Left hindlimb (tissue), 1 donor: ENCODE measurements around the gene CDH4.

Experiments
- DNase-seq: peaks from one replicate; pipeline ENCODE4 v3.0.0-alpha.2; 2018

CDH4 gene

DNA sequence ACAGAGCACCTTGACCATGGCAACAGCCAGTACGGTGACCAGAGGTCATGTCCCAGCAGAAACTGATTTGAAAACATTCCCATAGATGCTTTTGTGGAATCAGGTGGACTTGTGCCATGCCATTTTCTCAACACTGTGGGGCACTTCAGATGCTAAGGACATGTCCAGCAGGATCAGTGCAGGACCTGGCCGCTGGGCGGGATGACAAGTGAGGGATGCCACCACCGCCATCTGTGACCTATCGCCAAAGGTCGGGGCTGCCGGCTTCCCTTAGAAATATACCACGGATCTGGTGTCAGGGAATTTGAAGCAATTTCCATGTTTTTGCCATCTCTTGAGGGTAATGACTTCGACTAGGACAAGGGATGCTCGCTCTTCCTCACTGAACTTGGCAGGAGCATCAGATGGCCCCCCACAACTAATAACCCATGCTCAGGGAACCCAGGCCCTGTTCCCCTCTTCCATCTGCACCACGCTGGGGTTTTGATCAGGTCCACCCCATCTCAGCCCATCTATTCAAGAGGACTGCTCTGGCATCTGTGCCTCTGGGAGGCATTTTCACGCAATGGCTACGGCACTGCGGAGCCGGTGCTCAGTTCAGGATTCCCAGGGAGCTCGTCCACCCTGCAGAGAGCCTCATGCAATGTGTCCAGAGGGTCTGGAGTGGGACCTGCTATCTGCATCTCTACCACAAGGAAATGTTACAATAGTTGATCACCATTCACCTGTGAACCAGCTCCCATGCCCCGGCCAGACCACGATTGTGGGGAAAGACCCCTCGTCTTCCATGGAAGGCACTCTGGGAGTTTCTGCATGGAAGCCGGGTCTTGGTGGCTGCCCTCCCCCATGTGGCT lies 511.1 kb downstream of the CDH4 start:
- no peak for DNase-seq

DNA sequence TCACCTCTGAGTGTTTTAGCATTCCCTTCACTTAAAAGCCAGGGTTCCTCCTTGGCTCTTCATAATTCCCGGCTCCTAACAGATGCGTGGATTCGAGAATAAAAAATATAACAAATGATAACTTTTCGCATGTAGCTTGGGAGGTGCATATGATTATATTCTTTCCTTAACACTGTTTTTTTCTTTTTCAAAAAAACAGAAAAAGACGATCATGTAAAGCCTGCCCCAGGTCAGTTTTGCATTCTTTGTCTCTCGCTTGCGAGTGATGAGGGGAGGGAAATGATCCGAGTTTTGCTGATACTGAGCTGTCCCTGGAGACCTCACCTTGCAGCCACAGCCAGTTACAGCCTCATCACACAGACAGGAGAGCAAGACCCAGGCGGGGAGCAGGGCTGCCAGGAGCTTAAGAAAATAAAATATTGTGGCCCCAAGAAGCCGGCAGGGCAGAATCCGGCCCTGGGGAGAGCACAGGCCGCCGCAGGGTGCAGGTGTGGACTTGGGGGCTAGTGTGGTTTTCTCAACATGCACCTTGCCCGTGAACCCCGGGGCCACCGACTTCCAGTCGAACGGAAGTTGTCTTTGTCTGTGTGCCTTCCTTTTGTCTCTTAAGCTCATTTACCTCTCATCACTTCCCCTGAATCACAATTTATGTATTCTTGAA lies 511.8 kb downstream of the CDH4 start:
- DNase-seq, result no peak

DNA sequence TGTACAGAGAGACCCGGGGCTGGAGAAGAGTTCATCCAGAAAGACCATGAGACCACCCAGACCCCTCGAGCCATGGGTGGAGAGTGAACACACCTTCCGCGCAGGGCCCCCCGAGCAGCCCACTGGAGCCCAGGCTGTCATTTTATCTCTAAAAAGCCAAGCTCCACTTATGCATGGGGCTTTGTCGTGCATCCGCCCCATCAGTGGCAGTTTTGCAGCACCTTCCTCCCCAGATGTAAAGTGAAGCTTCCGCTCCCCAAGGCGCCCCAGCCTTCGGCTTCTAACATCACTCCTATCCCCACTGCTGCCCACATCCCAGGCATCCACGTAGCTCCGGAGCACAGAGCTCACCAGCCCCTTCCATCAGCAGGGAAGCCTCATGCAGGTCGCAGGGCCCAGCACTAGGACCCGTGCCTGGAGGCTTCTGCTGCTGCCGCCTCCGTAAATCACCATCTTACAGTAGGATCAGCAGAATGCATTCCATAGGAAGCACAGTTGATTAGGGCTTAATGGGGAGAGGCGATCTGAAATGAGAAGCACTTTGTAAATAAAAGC lies 512.5 kb downstream of the CDH4 start:
- DNase-seq, result no peak

DNA sequence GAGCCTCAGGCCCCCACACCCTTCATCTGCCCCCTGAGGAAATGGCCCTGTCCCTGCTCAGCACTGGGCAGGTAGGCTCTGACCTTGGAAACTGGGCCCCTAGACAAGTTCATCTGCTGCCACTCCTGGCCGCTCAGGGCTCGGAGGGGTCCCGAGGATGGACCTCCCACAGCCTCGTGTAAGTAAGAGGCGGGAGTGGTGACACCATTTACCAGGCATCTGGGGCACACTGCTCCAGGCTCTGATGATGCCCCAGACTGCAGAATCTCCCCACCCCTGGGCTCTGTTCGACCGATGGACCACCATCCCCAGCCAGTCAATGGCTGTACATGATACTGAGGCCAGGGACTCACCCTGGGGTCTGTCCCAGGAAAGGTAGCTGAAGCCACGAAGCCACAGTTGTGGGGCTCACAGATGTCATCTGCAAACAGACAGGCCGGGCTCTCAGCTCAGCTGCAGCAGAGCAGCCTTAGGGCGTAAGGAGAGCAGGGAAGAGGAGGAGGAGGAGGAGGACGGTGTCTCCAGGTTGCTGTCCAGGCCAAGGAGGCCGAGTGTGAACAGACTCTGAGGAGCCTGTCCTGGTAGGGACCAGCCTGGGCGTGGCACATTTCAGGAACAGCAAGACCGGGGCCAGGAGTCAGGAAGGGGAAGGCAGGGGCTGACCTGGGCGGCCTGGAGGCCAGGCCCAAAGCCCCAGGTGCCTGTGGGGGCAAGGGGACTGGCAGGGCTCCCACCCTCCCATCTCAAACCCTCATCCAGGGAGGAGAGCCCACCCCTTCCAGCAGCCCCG lies 513.2 kb downstream of the CDH4 start:
- DNase-seq, result no peak

DNA sequence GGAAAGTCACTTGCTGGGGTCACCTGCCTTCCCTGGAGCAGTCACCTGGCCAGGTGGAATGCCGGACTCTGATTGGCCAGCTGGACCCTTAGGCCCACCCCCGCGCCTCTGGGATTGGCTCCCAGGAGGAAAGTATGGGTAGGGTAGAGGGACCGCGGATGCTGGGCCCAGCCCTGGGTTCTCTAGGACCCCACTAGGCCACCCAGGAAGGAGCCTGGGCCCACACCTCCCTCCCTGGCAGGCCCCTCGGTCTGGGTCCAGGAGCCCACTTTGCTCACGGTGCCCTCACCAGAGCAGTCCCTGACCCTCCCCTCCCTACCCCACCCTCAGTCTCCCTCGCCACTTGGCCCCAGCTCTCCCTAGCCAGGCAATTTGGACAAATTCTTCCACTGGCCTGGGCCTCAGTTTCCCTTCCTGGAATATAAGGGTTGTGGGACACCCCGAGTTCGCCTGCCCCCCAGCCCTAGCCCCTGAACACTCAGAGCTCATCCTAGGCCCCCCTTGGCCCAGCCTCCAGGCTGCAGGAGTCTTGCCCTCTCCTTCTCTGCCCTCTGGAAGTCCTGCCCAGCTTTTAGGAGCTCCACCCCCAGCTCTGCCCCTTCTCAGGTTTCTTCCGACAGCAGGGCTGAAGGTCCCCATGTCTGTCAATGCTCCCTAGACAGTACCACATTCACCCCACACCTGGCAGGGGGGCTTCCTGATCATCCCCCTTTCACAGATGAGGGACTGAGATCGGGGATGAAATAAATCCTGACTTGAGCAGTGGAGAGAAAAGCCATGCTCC lies 514.0 kb downstream of the CDH4 start:
- no peak for DNase-seq

DNA sequence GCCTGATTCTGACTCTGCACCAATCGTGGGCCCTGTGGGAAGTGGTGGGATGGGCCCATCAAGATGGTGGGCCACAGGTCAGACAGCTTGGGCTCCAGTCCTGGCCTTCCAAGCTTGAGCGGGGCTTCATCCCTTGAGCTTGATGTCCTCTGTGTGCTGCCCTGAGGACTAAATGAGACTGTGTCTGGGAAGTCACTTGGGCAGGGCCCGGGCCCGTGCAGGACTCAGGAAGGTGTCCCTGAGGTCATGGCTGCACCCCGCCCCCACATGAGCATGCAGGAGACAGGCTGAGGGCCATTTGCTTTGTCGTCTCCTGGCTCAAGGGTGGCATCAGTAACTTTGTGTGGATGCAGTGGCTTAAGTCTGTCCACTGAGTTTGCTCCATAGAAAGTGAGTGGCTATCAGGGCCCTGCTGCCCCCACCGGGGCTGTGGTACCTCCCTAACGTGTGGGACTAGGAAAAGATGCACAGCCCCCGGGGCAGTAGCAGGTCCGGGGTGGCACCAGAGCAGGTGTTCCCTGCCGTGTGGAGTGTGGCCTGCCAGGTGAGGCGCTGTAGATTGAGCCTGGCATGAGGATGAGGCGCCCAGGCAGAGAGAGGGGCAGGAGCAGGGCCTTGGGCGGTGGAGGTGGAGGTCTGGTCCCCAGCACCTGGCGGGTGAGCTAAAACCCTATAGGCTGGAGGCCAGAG lies 515.0 kb downstream of the CDH4 start:
- DNase-seq, result no peak

DNA sequence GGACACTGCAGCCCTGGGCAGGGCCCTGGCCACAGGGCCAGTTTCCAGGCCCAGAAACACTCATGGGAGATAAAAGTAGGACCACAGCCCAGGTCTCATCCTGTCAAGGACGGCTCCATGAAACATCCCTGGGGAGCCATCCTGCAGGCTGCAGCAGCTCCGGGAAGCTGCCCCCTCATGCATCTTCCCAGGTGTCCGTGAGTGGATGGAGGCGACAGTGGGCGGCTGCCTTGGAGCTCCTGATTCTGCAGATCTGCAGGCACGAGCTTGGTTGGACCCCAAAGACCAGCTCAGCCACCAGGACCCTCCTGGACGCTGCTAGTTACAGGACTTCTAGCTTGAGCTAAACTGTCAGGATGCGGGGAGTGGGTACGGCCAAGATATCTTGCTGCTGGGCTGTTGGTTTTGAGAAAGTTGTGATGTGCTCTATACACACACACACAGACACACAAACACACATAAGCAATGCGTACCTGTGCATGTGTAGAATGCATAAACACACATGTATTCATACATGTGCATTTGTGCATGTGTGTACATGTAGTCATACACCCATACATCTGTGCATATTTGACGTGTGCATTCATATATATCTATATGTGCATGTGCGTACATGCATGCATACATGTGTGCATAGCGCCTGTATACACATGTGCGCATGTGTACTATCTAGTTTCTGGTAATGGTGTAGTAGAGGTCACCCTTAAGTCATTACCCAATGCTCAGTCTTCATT lies 515.9 kb downstream of the CDH4 start:
- DNase-seq, result no peak

DNA sequence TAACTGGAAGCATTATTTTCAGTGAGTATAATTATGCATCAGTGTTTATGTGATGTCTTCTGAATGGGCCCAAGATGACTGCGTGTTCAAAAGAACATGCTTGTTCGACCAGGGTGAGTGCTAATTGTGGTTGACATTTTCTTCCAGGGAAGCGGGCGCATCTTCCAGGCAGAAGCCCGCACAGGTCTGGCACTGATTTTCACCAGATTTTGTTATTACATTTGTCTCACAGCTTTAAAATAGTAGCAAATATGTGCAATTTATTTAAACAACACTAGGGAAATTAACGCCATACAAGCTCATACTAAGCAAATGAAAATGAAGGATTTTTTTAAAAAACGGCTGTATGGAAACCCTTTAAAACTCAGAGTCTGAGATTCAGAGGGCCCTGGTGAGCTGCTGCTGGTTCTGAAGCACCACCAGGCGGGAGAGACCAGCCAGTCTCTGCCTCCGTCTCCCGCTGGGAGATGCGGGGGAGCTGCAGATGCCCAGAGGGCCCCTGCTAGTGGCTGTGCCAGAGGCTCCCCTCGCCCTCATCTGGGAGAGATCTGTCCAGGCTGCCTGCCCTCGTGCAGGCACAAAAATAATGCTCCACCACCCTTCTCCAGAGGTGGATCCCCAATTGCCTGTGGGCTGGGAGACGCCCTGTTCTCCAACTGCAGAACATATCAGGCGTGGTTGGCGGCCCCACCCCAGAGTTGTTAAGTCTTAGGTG lies 516.7 kb downstream of the CDH4 start:
- DNase-seq, result no peak

DNA sequence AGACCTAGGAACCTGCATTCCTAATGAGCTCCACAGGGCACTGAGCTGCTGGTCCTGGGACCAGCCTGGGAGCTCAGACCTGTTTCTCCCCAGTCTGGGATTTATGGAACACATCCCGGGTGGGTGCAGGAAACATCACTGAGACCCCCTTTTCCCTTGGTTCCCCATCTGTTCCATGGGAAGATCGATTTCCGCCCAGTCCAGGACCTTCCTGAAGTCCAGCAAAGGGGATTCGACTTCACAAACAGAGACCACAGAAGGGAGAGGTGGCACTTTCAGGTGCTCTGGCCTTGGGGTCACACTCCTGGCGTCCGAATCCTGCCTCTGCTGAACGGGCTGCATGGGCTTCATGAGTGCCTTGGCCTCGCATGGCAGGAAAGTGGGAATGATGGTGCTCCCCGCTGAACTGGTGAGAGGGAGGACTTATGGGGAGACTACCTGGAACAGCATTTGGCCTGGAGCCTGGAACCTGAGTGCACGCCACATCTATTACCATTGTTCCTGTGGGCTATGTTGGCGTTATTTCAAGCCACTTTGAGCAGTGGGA lies 517.3 kb downstream of the CDH4 start:
- no peak for DNase-seq

DNA sequence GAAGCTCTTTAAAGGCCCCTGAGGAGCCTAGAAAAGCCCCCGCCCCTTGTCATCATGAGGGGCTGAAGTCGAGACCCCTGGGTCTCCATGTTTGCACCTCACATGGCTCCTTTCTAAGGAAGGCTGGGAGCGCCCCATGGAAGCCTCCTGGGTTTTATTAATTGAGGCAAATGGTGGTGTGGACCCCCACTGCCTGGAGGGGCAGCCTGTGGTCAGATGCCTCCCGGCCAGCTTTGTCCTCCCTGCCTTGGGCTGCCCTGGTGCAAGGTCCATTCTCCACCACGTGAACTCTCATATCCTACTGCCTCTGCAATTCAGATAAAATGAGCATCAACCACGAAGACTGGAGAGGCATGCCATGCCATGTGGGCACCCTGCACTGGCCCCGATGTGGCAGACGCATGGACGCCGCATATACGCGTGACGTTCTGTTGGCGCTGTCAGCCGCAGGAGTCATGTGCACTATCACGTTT lies 518.1 kb downstream of the CDH4 start:
- no peak for DNase-seq

DNA sequence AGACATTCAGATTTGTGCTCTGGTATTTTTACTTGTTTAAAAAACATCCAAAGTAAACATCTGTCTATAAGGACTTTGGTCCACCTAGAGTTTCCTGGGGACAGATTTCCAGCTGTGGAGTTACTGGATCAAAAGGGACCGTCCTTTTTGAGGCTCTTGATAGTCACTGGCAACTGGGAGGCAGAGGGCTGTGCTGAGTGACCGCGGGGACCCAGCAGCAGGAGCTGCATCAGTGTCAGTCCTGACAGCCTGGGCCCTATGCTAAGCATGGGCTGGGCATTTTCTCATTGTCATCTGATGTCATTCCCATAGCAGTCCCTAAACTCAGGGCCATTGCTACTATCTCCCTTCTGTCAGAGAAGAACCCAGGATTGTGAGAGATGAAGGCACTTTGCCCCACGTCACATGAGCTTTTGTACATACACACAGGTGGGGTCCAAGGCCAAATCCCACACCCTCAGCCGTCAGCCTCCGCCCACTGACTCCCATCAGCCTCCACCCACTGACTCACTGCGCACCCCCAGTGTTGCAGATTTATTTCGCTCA lies 519.8 kb downstream of the CDH4 start:
- DNase-seq, result no peak

DNA sequence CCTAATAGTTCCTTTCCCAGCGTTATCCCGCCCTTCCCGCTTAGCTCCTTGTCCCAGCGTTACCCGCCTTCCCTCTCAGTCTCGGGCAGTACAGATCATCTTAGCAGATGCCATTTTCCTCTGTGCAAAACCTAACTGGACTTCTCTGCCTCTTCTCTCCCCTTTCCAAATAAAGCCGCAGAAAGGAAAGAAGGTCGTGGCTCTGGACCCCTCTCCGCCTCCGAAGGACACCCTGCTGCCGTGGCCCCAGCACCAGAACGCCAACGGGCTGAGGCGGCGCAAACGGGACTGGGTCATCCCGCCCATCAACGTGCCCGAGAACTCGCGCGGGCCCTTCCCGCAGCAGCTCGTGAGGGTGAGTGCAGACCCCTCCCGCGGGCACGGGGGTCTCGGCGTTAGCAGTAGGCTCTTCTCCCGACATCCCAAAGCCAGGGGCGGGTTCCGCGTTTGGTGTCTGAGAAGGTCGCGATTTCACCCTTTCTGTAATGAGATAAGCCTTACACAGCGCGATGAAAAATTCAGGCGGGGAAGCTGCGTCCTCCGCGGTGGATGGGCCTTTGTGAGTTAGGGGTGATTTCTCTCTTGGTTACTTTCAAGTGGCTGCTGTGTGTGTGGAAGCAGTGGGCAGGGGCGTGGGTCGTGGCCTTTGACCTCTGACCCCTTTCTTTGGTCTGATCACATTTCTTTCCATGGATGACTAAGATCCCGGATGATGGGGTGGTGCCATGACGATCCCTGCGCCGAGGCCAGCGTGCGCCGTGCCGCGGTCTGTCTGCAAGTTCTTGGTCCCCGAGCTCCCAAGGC lies 521.0 kb downstream of the CDH4 start:
- DNase-seq, result no peak

DNA sequence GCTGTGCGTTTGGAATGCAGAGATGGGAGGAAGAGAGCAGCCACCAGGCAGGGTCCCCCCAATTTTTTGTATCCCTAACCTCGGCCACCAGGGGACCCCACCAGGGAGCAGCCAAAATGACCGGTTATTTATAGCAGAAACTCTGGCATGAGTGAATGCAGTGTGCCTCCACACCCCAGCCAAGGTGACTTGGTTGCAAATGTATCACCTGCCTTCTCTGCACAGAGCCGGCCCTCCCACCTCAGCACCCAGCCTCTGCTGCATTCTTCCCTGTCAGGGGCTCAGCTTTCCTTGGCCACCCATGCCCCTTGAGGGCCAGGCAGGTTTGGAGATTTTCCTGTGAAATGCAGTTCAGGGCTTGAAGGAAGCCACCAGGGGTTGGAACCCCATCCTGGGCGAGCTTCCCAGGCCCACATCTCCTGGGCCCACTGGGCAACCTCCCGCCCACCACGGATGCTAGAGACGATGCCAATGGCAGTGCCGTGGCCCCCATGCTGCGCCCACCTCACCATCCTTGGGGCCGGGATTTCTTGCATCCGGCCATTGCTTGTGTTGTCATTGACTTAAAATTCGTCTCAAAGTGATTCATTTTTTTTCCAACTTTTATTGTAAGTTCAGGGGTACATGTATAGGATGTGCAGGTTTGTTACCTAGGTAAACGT lies 522.0 kb downstream of the CDH4 start:
- DNase-seq, result no peak

DNA sequence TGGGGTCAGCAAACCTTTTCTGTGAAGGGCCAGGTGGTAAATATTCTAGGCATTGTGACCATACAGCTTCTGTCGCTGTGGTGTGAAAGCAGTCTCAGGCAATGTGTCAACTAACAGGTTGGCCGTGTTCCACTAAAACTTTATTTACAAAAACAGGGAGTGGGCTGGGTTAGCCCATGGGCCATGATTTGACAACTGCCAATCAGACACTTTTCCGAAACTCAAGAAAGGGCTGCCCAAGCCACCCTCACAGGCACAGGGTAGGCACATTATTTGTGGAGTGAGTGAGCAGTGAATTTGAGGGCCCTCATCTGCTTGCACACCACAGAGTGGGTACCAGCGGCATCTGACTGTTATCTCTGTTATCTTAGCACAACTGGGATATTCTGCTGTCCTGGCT lies 523.4 kb downstream of the CDH4 start:
- DNase-seq, result no peak

DNA sequence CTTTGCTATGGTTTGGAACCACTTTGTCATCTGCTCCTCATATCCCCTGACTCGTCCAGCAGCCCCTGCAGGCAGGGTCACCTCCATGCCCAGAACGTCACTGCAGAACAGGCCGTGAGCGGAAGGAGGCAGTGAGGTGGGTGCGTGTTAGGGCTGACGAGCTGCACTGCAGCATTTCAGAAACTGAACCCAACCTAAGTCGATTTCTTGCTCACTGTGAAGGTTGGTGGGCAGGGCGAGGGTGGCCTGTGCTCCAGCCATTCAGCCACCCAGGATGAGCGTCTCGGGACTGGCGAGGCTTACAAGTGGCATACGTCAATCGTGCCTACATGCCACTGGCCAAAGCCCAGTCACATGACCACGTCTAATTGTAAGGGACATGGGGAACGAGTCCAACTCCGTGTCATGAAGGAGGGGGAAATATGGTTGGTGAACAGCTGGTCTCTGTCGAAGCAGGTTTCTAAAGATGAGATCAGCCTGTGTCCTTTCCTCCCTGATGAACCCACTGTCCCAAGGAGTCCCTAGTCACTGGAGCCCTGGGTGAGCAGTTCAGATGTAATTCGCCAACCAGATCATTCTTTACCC lies 524.5 kb downstream of the CDH4 start:
- no peak for DNase-seq

DNA sequence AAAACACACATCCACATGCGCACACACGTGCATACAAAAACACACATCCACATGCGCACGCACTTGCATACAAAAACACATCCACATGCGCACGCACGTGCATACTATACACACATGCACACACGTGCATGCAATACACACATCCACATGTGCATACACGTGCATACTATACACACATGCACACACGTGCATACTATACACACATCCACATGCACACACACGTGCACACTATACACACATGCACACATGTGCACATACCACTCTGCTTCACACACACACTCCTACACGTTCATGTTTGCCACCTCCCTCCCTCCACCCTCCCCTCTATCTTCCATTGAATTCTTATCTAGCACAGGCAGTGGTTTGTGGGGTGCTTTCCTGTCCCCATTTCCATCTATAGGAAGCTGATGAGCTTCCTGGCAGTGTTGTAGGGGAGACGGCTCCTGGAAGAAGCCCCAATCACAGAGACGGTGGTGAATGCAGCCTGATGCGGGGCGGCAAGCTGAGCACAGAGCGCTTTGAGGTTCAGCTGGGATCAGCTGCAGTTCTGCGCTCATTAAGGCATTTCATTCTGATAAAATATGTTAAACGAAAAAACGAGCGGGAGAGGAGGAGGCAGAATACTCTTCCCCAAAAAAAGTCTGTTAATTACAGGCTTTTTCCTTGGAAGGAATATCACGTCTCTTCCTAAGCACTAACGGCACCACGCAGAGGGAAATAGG lies 525.9 kb downstream of the CDH4 start:
- DNase-seq, result no peak

DNA sequence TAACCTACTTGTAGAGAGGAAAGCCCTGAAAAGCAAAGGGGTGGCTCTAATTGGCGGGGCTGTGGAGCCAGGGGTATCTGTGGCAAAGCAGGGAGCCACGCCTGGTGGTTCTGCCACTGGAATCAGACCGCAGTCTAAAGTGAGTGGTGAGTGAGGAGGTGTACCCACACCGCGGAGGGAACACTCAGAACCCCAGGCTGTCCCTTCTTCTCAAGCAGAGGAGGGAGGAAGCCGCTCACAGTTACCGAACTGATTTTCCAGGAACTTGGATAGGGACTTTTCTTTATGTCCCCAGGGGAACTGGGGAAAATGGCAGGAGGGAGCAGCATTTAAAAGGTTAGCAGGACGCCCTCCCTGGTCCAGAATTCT lies 526.4 kb downstream of the CDH4 start:
- no peak for DNase-seq
